SH-SY5Y (cell line): ENCODE measurements around the gene CHRNA4.

Source experiments
- GATA2 ChIP-seq: IDR thresholded peaks from 2 replicates; pipeline ENCODE4 v1.6.1; 2011; ENCODE audit warnings: mild to moderate bottlenecking, low read depth, low read length
- GATA3 ChIP-seq: IDR thresholded peaks from 2 replicates; pipeline ENCODE4 v1.6.1; 2011; ENCODE audit warnings: low read depth, mild to moderate bottlenecking, low read length, moderate library complexity

GRCh38 chr20:63369024-63369530 lies 7.9 kb upstream of the CHRNA4 start:
- TF ChIP-seq GATA2: no peak
- TF ChIP-seq GATA3: no peak
